HG03460 (cell line): ENCODE results near the gene UBTD2.
A peak's percentile ranks its signal among the peaks of the same experiment; 100 is the strongest.
"Not testable (repeated sequence)": the region's sequence is repeated elsewhere in the genome, so short reads cannot be mapped to it uniquely, and the experiment has no call there.

Experiments
- ATAC-seq: cut with Tn5 transposase; IDR thresholded peaks from one replicate; pipeline ENCODE4 v1.9.1; 2021; ENCODE audit not compliant: unreplicated experiment

The UBTD2 gene

GRCh38 chr5:172197775-172198174, 85.8 kb downstream of the UBTD2 start:
- ATAC-seq, result not testable (repeated sequence)

GRCh38 chr5:172194985-172195774, 88.4 kb downstream of the UBTD2 start:
- no peak for ATAC-seq

- ATAC-seq, result no peak
Measured at GRCh38 chr5:172193872-172194271, 89.7 kb downstream of the UBTD2 start, which contains the start of gene EFCAB9. EFCAB9 (plus strand) TSS chr5:172194172; CDS start chr5:172194173, 1 bp downstream.

- no peak for ATAC-seq
Measured at GRCh38 chr5:172189693-172190296, 93.8 kb downstream of the UBTD2 start.

GRCh38 chr5:172188893-172189692, 94.5 kb downstream of the UBTD2 start:
- ATAC-seq, result no peak

GRCh38 chr5:172188033-172188892, 95.3 kb downstream of the UBTD2 start, which contains the start of gene STK10:
STK10 (minus strand) TSS chr5:172188224; CDS start chr5:172188042, 182 bp downstream.
- ATAC-seq, result peak; percentile 67

- peak; percentile 30 for ATAC-seq
Measured at GRCh38 chr5:172187118-172188032, 96.2 kb downstream of the UBTD2 start.

- no peak for ATAC-seq
Measured at GRCh38 chr5:172186114-172186695, 97.4 kb downstream of the UBTD2 start.

- ATAC-seq, result no peak
Measured at GRCh38 chr5:172185096-172185461, 98.5 kb downstream of the UBTD2 start.

GRCh38 chr5:172183881-172184280, 99.7 kb downstream of the UBTD2 start:
- ATAC-seq, result no peak

GRCh38 chr5:172182291-172182690, 101.3 kb downstream of the UBTD2 start:
- no peak for ATAC-seq

GRCh38 chr5:172180936-172181335, 102.6 kb downstream of the UBTD2 start:
- ATAC-seq, result no peak

GRCh38 chr5:172178991-172179989, 104.3 kb downstream of the UBTD2 start:
- ATAC-seq, result peak; percentile 28

- no peak for ATAC-seq
Measured at GRCh38 chr5:172178301-172178987, 105.1 kb downstream of the UBTD2 start.

GRCh38 chr5:172177176-172177575, 106.4 kb downstream of the UBTD2 start:
- no peak for ATAC-seq

GRCh38 chr5:172175263-172175719, 108.3 kb downstream of the UBTD2 start:
- ATAC-seq, result peak; percentile 53

- ATAC-seq, result no peak
Measured at GRCh38 chr5:172173564-172174153, 109.9 kb downstream of the UBTD2 start.
